ENCODE measurements around the gene SACS. TPM values are rescaled to one million over a fixed set of nuclear protein-coding genes. Genes with fewer than 3 reads are reported as not detected.

SACS gene
- total and polyA plus RNA-seq, 2 of the 8 experiments (the other 6 are each of a cell fraction or from before 2014, with no cell fraction given): 11.0 to 54.2 TPM

- no peaks in the 10 kb centered on the region for H4K20me1 ChIP-seq (replicated peaks in 1 of 2; ENCODE audit: control insufficient read depth in 1 of 2, insufficient read depth in 2 of 2, low read length in 2 of 2)
- peaks cover 3 to 5% of the 10 kb centered on the region in 2 experiments; a peak in 1 of 4 replicates for H3K9me3 ChIP-seq (ENCODE audit: insufficient read depth in 2 of 2, low read depth in 1 of 2, low read length in 1 of 2)
- ChIA-PET CTCF (ENCODE audit: partially characterized antibody) (interaction anchor here (1.7 kb wide), 1 partner anchor 33 kb away, joined by 5 read pairs; no protein-coding TSS in a partner anchor), POLR2A (ENCODE audit: partially characterized antibody) (no interaction called here)
- no peak overlapping the region for H2AFZ ChIP-seq (ENCODE audit: low read length)
- no peak overlapping the region for H3K27ac ChIP-seq (ENCODE audit: low read depth, low read length)
- no peak overlapping the region for H3K23ac ChIP-seq (ENCODE audit: insufficient read length)
- H3K56ac ChIP-seq (replicated peaks; ENCODE audit: insufficient read length, low read depth, low read length): no peak overlapping the region
- no peak overlapping the region for H3K9ac ChIP-seq (replicated peaks in 1 of 4; ENCODE audit: extremely low read depth in 1 of 4, low read depth in 3 of 4, low read length in 3 of 4)
- no peak overlapping the region for H3K4ac ChIP-seq (replicated peaks; ENCODE audit: insufficient read length, low read depth, low read length)
- no peak overlapping the region for H4K5ac ChIP-seq (ENCODE audit: insufficient read length, low read depth, low read length)
- H3K36me3 ChIP-seq (ENCODE audit: control insufficient read depth in 2 of 4, insufficient read depth in 4 of 4, low read length in 3 of 4): no peaks in the 10 kb centered on the region; a peak in 1 of 8 replicates
- no peak overlapping the region for H2BK12ac ChIP-seq (ENCODE audit: low read depth, low read length)
- no peak overlapping the region for H4K8ac ChIP-seq (ENCODE audit: extremely low read depth, insufficient read depth, low read length)
- H3K14ac ChIP-seq (ENCODE audit: insufficient read length): no peak overlapping the region
- H4K91ac ChIP-seq (replicated peaks; ENCODE audit: insufficient read length, low read length): no peak overlapping the region
- H3K4me2 ChIP-seq (ENCODE audit: insufficient read depth in 1 of 2, low read depth in 2 of 2, low read length in 2 of 2): no peak overlapping the region
- FAIRE-seq (no peak), DNase-seq (ENCODE audit: low read depth in 1 of 2, low spot score in 2 of 2) (no peak)
- no peaks in the 10 kb centered on the region for H3K79me2 ChIP-seq (ENCODE audit: control insufficient read depth in 1 of 2, insufficient read depth in 2 of 2, low read length in 2 of 2)
- no peaks in the 10 kb centered on the region for H3K4me1 ChIP-seq (replicated peaks in 1 of 4; ENCODE audit: control insufficient read depth in 3 of 4, insufficient read depth in 4 of 4, low read length in 3 of 4)
- WGBS, 2 experiments (ENCODE audit: extremely low coverage in 1 of 2, insufficient coverage in 1 of 2, insufficient read length in 1 of 2, insufficient replicate concordance in 2 of 2, low coverage in 1 of 2, low lambda C conversion rate in 2 of 2, missing lambda C conversion rate in 1 of 2): 79% methylated on average over 1 of the region's 1 CpG; no CpG with 5 or more reads in 1 of the 2 experiments
- H3K23me2 ChIP-seq (ENCODE audit: low read depth, low read length): no peaks in the 10 kb centered on the region
- no peak overlapping the region for H2AK5ac ChIP-seq (ENCODE audit: low read depth, low read length)
- H3K27me3 ChIP-seq (replicated peaks in 1 of 4; ENCODE audit: control insufficient read depth in 3 of 4, extremely low read depth in 1 of 4, insufficient read depth in 3 of 4, low read length in 3 of 4): no peaks in the 10 kb centered on the region
- no peak overlapping the region for H3K4me3 ChIP-seq (ENCODE audit: extremely low read depth in 1 of 4, insufficient read depth in 2 of 4, low read depth in 3 of 4, low read length in 4 of 4)
- no peak overlapping the region for H2BK20ac ChIP-seq (ENCODE audit: low read length)
- H3K18ac ChIP-seq (ENCODE audit: extremely low read depth, low read length): no peak overlapping the region
- H3K79me1 ChIP-seq (ENCODE audit: low read depth, low read length): no peaks in the 10 kb centered on the region
- TF ChIP-seq SP2 (IDR thresholded peaks at IDR 0.05; ENCODE audit: low read length) (no peak), ZNF274 (IDR thresholded peaks at IDR 0.05; ENCODE audit: borderline replicate concordance, extremely low read depth, low read length) (no peak), YY1 (IDR thresholded peaks at IDR 0.05; ENCODE audit: low read depth, low read length) (no peak), ATF2 (IDR thresholded peaks at IDR 0.05; ENCODE audit: low read length) (no peak), SP4 (IDR thresholded peaks at IDR 0.05; ENCODE audit: low read length) (no peak), NRF1 (IDR thresholded peaks at IDR 0.05; ENCODE audit: low read depth, low read length) (no peak), KDM4A (IDR thresholded peaks at IDR 0.05; ENCODE audit: low read depth, low read length, severe bottlenecking) (no peak), GTF2F1 (IDR thresholded peaks at IDR 0.05; ENCODE audit: borderline replicate concordance, low read depth, low read length) (no peak)
- no peak overlapping the region for H2BK120ac ChIP-seq (replicated peaks; ENCODE audit: low read depth, low read length)
- no peak overlapping the region for H2BK5ac ChIP-seq (ENCODE audit: low read depth, low read length)
- no peak overlapping the region for H2BK15ac ChIP-seq (ENCODE audit: low read length)
Measured at GRCh38 chr13:23480324-23480723, 46.8 kb upstream of the SACS start.

Measured in H1 (cell line).